SH-SY5Y (cell line): ENCODE results near the gene SOX12.

Source experiments
- GATA2 ChIP-seq: IDR thresholded peaks from 2 replicates; pipeline ENCODE4 v1.6.1; 2011; ENCODE audit warnings: mild to moderate bottlenecking, low read depth, low read length
- GATA3 ChIP-seq: IDR thresholded peaks from 2 replicates; pipeline ENCODE4 v1.6.1; 2011; ENCODE audit warnings: low read depth, mild to moderate bottlenecking, low read length, moderate library complexity

Gene SOX12

GRCh38 chr20:295804-296203 lies 29.5 kb upstream of the SOX12 start:
- TF ChIP-seq GATA2: no peak
- TF ChIP-seq GATA3: no peak

- no peak for TF ChIP-seq GATA3
- no peak; the same call in 1 of the 2 replicates for TF ChIP-seq GATA2
Observed at GRCh38 chr20:297098-297924, 28.0 kb upstream of the SOX12 start, which contains the start of gene ZCCHC3. Gene ZCCHC3 (plus strand): TSS chr20:297570. CDS start chr20:297587, 17 bp downstream.

- TF ChIP-seq GATA3 (no peak), GATA2 (no peak)
Observed at GRCh38 chr20:297925-298775, 27.2 kb upstream of the SOX12 start.

- TF ChIP-seq GATA3 (no peak), GATA2 (no peak)
Observed at GRCh38 chr20:298776-299391, 26.5 kb upstream of the SOX12 start.

- no peak for TF ChIP-seq GATA3
- no peak for TF ChIP-seq GATA2
Observed at GRCh38 chr20:300345-300990, 24.9 kb upstream of the SOX12 start.

GRCh38 chr20:301886-302848 lies 23.2 kb upstream of the SOX12 start:
- no peak for TF ChIP-seq GATA3
- TF ChIP-seq GATA2: no peak

GRCh38 chr20:305745-306144 lies 19.6 kb upstream of the SOX12 start:
- TF ChIP-seq GATA3: no peak
- no peak for TF ChIP-seq GATA2

- TF ChIP-seq GATA2 (no peak), GATA3 (no peak)
Observed at GRCh38 chr20:308427-309038, 16.8 kb upstream of the SOX12 start.

GRCh38 chr20:309306-309840 lies 16.0 kb upstream of the SOX12 start:
- no peak for TF ChIP-seq GATA3
- TF ChIP-seq GATA2: no peak

- TF ChIP-seq GATA2 (no peak), GATA3 (no peak)
Observed at GRCh38 chr20:309841-310644, 15.3 kb upstream of the SOX12 start.

GRCh38 chr20:310645-311044 lies 14.7 kb upstream of the SOX12 start:
- TF ChIP-seq GATA3: no peak
- no peak for TF ChIP-seq GATA2

- TF ChIP-seq GATA2: no peak
- no peak for TF ChIP-seq GATA3
Observed at GRCh38 chr20:311609-312008, 13.7 kb upstream of the SOX12 start.
